GM23338 (cell line): ENCODE data around the gene MAP2K4.

Experiments used
- EZH2 ChIP-seq: fragments of 200-600 bp; sonication (generic); IDR thresholded peaks from one replicate; pipeline ENCODE4 v1.8.0; 2017; ENCODE audit warnings: antibody characterized with exemption, mild to moderate bottlenecking, low read depth; ENCODE audit not compliant: unreplicated experiment
- EZH2phosphoT487 ChIP-seq: fragments of 200-600 bp; sonication (generic); IDR thresholded peaks from one replicate; pipeline ENCODE4 v1.8.1; 2018; ENCODE audit warnings: antibody characterized with exemption; ENCODE audit not compliant: unreplicated experiment
- POLR2AphosphoS5 ChIP-seq: IDR thresholded peaks from 2 replicates; pipeline ENCODE4 v1.6.1; 2016; ENCODE audit warnings: antibody characterized with exemption, low read depth
- TF ChIP-seq, protein P1 (sequence below), 2 experiments: fragments of 200-600 bp in 1 of 2; sonication (generic) in 1 of 2; conservative IDR thresholded peaks; 2 replicates each; pipeline versions ENCODE4 v1.5.1 to v1.6.1; 2016 to 2017; ENCODE audit warnings: antibody characterized with exemption in 2 of 2, low read depth in 2 of 2, mild to moderate bottlenecking in 2 of 2, moderate library complexity in 1 of 2
- TF ChIP-seq, protein P2 (sequence below): IDR thresholded peaks from one replicate; pipeline ENCODE4 v1.6.1; 2018; ENCODE audit warnings: antibody characterized with exemption; ENCODE audit not compliant: unreplicated experiment

DNA sequence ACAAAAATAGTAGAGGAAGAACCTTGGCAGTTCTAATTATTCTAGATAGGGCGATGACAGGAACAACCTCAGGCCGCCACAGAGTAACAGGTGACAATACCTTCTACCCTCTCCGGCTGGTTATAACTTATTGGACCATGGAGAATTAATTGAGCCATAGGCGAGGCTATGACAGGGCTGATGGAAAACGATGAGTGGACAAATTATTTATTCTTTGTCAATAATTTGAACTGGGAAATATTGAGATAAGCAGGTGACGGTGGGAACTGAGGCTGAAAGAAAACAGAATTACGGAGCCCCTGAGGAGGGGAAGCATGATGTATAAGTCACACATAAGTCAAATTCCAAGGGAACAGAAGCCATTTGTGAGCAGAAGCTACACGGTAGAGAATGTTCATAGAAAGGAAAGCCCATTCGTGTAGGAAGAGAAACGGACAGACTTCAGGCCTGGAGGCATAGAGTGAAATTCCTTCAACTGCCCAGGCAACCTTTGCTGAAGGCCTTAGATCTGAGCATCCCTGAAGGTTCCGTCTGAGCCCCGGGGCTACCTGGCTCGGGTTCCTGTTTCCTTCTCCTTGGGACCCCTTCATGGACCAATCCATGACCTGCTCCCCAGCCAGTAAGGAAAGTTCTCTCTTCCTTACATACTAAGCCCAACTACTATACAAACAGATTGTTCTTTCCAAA is 158.1 kb downstream of the MAP2K4 start:
- TF ChIP-seq, protein P1, sequence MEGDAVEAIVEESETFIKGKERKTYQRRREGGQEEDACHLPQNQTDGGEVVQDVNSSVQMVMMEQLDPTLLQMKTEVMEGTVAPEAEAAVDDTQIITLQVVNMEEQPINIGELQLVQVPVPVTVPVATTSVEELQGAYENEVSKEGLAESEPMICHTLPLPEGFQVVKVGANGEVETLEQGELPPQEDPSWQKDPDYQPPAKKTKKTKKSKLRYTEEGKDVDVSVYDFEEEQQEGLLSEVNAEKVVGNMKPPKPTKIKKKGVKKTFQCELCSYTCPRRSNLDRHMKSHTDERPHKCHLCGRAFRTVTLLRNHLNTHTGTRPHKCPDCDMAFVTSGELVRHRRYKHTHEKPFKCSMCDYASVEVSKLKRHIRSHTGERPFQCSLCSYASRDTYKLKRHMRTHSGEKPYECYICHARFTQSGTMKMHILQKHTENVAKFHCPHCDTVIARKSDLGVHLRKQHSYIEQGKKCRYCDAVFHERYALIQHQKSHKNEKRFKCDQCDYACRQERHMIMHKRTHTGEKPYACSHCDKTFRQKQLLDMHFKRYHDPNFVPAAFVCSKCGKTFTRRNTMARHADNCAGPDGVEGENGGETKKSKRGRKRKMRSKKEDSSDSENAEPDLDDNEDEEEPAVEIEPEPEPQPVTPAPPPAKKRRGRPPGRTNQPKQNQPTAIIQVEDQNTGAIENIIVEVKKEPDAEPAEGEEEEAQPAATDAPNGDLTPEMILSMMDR (conservative IDR thresholded peaks at IDR 0.05; ENCODE audit: low read depth in 2 of 2) = no peak
- no peak for TF ChIP-seq POLR2AphosphoS5
- TF ChIP-seq EZH2phosphoT487 = no peak
- TF ChIP-seq, protein P2, sequence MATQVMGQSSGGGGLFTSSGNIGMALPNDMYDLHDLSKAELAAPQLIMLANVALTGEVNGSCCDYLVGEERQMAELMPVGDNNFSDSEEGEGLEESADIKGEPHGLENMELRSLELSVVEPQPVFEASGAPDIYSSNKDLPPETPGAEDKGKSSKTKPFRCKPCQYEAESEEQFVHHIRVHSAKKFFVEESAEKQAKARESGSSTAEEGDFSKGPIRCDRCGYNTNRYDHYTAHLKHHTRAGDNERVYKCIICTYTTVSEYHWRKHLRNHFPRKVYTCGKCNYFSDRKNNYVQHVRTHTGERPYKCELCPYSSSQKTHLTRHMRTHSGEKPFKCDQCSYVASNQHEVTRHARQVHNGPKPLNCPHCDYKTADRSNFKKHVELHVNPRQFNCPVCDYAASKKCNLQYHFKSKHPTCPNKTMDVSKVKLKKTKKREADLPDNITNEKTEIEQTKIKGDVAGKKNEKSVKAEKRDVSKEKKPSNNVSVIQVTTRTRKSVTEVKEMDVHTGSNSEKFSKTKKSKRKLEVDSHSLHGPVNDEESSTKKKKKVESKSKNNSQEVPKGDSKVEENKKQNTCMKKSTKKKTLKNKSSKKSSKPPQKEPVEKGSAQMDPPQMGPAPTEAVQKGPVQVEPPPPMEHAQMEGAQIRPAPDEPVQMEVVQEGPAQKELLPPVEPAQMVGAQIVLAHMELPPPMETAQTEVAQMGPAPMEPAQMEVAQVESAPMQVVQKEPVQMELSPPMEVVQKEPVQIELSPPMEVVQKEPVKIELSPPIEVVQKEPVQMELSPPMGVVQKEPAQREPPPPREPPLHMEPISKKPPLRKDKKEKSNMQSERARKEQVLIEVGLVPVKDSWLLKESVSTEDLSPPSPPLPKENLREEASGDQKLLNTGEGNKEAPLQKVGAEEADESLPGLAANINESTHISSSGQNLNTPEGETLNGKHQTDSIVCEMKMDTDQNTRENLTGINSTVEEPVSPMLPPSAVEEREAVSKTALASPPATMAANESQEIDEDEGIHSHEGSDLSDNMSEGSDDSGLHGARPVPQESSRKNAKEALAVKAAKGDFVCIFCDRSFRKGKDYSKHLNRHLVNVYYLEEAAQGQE = no peak
- TF ChIP-seq EZH2 = no peak
